Activated effector memory CD4-positive, alpha-beta T cell treated with Interleukin-2 at 50 U/mL for 16 hours (primary cell): ENCODE results near the gene TGFBR2.

Experiments
- DNase-seq: peaks from one replicate; pipeline ENCODE4 v3.0.0-alpha.2; 2020

Gene TGFBR2

DNA sequence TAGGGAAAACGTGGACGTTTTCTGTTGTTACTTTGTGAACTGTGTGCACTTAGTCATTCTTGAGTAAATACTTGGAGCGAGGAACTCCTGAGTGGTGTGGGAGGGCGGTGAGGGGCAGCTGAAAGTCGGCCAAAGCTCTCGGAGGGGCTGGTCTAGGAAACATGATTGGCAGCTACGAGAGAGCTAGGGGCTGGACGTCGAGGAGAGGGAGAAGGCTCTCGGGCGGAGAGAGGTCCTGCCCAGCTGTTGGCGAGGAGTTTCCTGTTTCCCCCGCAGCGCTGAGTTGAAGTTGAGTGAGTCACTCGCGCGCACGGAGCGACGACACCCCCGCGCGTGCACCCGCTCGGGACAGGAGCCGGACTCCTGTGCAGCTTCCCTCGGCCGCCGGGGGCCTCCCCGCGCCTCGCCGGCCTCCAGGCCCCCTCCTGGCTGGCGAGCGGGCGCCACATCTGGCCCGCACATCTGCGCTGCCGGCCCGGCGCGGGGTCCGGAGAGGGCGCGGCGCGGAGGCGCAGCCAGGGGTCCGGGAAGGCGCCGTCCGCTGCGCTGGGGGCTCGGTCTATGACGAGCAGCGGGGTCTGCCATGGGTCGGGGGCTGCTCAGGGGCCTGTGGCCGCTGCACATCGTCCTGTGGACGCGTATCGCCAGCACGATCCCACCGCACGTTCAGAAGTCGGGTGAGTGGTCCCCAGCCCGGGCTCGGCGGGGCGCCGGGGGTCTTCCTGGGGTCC is at the start of gene TGFBR2:
TSS of gene TGFBR2 (plus strand) at position 301 of the 731 bp plus-strand sequence. CDS start at position 584, 283 bp downstream.
- peak; percentile 73 for DNase-seq

DNA sequence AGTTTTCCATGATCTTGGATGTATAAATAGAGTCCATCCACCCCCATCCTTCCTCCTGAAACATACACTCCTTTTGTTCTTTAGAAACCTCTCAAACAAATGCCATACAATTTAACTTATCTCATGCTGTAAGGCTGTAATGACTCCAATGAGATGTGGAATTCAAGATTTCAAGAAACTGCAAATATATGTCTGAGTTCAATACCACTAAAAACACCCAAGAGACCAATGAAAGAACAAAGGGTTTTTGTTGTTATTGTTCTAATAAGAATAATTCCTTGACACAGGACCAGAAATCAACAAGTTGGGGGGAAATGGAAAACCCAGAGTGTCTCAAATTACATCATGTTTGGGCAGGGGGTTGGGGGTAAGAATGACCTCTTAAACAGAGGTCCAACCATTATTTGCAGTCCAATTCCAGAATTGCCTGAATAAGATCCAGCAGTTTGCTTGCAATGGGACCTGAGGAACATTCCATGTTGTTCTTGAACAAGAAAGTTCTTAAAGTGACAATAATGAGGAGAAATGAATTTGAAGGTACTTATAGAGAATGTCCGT is 48.6 kb upstream of the TGFBR2 start:
- no peak for DNase-seq

DNA sequence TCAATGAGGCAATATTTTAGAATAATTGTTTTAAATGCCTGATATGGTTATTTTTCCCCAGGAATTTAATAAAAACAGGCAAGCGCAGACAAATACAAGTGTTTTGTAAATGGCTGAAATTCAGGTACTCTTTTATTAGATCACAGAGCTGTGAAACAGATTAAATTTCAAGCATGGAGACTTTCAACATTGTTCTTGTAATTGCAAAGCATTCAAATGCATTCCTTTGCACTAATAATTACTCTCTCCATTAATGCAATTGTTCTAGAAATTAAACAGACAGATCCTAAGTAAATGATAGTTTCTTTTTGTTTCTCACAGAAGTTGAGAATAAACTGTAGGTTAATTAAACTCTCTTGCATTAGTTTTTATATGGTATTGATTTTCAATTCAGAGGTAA is 42.4 kb upstream of the TGFBR2 start:
- no peak for DNase-seq

DNA sequence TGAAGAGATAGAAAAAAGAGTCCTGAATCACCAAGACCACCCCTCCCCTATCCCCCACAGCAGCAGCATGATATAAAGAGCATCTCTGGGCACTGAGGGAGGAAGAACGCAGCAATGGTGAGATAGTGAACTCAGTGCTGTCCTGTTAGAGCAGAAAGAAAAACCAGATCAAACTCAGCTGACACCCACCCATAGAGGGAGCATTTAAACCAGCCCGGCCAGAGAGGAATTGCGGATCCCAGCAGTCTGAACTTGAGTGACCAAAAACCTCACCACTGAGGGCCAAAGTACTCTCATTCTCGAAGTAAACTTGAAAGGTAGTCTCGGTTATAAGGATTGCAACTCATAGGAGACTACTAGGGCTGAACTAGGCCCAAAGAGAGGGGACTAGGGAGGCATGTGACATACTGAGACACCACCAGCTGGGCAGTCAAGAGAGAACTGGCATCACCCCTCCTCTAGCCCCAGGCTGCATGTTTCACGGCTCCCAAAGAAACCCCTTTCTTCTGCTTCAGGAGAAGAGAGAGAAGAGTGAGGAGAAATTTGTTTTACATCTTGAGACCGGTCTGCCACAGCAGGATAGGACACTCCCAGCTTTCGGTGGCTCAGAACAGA is 39.2 kb upstream of the TGFBR2 start:
- DNase-seq: no peak

DNA sequence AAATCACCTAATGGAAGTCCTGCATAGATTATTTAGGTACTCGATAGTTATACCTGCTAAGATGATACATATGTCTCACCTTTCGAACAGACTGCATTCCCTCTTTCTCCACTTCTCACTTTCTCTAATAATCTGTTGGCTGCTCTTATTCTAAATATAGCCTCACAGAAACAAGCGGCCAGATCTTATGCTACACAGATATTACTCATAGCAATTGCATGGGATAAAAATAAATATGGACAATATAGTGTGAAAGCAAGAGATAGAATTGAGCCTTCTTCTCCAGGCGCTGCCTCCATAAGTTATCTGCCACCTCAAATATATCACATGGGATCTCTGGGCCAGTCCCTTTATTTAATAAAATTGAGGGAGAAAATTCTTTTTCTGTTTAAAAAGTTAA is 29.5 kb upstream of the TGFBR2 start:
- DNase-seq: no peak

DNA sequence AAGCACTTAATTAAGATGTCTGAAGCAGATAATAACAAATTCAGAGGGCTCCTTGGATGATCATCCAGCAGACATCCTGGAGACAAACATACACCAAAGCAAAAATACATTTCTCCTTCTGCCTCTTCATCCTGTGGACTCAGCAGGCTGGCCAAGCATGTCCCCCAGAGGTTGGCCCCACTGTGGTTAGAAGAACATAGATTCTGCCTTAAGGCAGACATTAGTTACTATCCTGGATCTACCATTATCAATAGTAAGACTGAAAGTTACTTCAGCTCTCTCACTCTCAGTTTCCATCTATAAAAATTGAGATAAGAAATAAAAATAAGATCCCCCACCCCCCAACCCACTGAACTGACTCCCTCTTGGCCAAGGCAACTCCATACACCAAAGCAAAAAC is 28.6 kb upstream of the TGFBR2 start:
- DNase-seq: no peak

DNA sequence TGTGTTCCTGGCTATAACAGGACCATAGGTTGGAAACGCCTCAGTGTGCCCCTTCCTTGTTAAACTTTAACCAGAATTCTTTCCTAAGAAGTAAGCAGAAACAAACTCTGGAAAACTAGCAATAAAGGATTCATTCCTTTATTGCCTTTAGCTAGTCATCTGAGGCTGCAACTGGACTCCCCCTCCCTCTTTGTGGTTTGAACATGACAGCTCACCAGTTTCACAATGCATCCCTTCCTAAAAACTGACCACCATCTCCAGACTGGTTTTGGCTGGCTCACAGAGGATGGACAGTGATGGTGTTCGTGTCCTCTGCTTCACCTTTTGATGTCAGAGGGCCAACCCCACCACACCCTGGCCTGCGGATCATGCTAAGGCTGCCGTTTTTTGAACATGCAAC is 27.9 kb upstream of the TGFBR2 start:
- DNase-seq: no peak

DNA sequence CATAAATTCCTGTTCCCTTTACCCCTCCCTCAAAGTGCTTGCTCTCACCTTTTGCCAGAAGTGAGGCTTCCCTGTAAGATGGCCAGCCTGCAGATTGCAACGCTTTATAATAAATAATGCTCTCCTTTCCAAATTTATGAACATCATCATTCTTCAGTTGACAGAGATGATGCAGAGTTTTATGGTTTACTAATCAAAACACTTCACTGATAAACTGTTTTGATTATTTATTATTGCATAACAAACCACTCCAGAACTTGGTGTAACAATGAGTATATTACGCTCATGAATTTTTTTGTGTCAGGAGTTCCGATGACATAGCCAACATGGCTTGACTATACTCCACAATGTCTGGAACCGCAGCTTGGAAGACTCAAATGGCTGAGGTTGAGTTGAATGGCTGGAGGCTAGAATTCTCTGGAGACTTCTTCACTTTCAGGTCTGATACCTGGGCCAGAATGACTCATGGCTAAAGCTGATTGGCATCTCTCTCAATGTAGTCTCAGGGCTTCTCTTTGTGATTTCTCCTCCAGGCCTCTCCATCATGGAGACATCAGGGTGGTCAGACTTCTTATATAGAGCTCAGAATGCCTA is 27.3 kb upstream of the TGFBR2 start:
- no peak for DNase-seq

DNA sequence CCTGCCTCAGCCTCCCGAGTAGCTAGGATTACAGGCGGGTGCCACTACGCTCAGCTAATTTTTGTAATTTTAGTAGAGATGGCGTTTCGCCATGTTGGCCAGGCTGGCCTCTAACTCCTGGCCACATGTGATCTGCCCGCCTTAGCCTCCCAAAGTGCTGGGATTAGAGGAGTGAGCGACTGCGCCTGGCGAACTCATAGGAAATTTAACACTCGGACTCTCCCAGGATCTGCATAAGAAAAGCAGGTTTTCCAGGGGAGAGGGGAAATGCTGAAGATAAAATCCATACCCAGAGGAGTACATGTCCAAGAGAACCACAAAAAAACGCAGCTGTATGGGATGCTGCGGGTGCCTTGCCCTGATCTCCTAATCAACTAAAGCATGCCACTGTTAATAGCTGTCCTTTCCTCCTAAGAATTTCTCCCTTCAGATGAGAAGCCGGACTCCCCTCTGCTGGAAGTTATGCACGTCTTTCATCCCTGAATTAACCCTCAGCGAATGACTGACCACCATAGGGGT is 25.3 kb upstream of the TGFBR2 start:
- no peak for DNase-seq

DNA sequence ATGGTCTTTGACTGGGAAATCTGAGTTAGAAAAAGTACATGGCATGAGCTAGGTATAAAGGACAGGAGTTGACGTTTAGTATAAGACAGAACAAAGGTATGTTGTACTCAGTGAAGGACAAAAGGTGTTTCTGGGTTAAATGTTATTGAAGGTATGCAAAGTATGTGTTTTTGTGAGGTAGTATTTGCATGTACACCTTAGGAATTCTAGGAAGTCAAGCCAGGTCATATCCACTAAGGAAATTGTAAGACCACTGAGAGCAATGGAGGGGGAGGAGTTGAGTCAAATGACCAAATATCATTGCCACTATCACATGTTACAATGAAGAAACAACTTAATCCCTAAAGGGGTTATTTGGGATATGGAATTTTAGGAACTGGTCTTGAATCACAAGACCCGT is 24.4 kb upstream of the TGFBR2 start:
- DNase-seq: no peak

DNA sequence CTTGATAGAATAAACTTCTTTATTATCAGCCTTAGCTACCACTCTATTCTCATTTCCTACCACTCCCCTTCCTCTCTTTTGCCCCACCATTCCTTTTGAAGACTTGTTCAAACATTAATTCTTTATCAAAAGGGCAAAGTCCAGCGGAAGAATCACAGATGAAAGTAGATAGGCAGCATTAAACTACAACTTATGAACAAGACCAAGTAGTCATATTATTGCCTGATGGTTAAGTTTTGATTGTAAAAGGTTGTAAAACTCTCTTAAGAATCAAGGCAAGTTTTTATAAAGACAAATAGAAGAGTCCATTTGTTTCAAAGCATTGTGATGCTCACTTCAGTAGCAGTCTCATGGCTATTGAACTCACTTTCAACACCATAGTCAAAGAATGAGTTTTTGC is 22.4 kb upstream of the TGFBR2 start:
- DNase-seq: no peak

DNA sequence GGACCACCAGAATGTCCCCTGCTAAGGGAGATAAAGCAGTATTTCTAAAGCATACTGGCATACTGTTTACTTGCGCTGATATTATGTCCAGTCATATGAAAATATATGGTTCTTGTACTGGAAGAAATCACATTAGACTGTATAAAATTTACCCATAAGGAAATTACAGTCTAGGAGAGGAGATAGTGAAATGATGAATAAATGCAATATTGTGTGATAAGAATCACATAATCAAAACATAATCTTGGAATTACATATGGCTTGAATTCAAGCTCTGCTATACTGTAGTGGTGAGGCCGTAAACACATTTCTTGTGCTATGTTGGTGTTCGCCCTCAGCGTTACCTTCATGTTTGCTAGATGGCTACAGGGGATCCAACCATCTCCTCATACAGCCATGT is 20.7 kb upstream of the TGFBR2 start:
- DNase-seq: no peak

DNA sequence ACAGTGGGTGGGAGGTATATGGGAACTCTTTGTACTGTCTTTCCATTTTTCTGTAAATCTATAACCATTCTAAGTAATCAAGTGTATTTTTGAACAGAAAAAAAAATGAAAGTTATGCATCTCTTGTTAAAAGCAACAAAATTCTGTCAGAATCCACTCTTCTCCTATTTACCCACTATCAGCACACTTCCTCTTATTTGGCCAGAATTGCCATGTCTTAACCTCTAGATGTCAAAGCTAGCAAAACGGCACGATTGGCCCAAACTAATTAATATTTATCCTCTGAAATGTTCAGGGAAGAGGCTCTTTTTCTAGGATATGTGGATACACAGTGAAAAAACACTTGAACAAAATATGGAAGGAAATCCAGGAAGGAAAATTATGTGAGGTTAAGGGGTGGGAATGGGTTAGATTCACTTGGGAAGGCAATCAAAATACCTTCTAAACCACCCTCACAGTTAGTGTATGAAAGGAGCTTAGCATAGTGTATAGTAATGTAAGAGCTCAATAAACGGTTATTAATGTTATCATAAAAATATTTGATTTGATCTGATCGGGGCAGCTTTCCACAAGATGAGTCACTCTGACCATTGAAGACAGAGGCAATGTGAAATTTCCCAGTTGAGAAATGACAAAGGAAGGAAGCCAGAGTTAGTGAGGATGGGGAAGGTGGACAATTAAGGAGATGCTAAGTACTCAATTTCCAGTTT is 20.1 kb upstream of the TGFBR2 start:
- no peak for DNase-seq

DNA sequence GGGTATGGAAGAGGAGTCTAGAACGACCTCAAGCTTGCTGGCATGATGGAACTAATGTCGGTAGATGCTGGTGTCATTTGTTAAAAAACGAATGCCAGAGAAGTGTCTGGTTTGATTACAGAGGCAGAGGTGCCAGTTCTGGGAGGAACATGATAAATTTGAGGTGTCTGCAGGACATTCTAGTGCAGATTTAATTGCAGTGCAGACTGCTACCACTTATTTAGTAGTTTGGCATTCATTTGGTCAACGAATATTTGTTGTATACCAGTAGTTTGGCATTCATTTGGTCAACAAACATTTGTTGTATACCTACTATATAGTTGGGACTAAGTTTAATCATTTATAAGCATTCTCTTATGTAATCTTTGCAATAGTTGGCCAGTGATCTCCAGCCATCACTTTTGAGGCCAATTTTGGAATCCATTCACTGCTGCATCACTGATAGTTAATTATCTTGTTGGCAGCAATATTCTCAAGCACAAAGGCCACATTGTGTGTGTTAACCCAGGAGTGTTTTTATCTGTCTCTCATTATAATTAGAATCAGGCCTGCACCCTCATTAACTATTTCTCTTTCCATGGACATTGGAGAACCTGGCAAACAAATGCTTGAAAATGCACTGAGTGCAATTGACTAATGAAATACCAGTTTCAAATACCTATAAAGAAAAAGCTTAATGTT is 19.5 kb upstream of the TGFBR2 start:
- DNase-seq: no peak

DNA sequence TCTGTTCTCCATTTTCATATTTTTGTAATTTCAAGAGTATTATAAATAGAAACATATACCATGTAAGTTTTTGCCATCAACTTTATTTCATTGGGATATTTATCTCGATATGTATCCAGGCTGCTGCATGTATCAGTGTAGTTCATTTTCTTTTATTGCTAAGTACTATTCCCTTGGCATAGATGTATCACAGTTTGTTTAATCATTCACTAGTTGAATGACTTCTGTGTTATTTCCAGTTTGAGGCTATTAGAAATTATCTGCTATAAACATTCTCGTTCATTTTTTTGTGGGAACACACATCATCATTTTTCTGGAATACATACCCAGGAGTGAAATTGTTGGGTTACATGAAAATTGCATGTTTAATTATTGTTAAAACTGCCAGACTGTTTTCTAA is 18.5 kb upstream of the TGFBR2 start:
- DNase-seq: no peak

DNA sequence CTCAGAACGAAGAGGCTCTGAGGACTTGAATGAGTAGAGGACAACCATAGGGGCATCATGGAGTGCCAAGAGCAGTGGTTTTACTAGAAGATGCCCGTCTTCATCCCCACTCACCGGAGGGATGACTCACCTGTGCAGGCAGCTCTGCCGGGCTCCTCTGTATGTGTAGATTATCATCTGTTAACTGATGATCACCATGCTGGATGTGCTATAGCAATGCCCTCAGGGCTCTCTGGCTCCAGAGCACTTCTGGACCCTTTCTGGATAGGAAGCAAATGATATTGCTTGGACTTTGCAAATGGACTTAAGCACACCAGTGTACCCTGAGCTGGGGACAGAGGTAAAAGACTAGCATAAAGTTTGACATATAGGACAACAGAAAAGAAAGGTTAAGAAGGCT is 10.2 kb upstream of the TGFBR2 start:
- no peak for DNase-seq

DNA sequence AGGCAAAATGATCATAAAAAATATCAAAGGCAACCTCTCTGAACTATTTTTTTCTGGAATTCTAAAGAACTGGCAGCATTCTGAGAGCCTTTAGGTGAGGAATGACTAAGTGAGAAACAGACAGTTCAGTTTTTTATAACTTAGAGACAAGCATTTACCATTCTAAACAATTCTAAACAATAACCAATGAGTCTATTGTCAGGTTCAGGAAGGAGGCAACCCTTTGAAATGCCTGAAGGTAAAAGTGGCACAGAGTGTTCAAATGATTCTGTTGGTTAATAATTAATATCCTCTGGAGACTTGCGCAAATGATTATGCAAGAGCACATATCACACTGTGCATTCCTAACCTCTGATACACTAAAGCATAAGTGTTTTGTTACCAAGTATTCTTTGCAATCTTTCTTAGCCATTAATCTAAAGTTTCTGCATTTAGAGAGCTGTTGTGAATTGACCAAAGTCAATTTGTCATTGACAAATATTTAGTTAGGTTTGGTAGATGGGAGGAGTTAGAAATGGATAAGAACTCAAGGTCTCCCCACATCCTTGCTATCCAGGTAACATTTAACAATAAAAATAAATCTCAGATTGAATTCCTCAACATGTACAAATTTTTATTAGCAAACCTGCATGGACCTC is 9.2 kb upstream of the TGFBR2 start:
- DNase-seq: no peak

DNA sequence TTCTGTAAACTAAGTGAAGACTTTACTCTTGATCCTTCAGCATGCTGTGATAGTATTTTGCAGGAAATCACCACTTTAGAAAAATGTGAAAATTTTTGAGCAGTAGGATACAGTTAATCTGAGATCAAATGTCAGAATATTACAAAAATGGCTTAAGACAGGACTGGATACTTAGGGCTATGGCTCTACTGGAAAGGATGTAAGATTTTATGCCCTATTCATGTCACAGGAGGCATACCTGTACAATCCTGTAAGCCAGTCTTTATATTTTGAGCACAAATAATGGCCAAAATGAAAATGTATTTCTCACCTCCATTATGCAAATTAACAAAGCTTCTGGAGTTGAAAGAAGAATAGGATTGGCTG is 8.6 kb upstream of the TGFBR2 start:
- no peak for DNase-seq

DNA sequence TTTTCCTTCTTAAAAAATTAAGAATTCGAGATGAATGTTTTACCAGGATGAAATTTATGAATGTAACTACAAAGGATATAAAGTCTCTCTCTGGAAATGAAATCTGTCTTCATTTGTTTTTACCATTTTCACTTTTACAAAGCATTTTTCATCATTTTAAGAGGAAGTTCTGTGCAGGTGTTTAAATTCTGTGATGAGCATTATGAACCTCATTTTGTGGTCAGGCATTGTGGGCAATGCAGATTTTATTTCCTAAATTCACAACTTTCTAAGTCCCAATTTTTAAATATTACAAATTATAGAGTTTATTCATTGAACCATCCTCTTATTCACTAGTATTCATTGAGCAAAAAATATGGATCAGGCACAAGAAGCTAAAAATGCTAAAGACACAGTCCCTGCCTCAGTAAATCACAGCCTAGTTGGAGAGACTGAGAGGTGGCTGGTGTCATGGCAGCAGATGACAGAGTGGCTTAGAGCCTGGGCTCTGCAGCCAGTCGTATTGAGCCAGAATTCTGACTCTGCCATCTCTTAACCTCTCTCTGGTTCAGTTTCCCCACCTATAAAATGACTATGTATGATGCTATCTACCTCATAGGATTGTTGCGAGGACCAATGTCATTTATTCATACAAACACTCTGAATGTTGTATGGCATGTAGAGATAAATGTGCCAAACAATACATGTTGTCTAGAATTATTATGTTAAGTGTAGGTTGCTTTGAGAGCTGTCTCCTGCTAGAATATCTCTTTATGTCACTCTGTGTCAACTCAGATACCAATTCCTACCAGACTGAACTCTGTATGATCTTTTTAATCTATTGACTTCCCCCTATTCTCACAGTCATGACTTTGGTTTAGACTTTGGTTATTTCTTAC is 7.5 kb upstream of the TGFBR2 start:
- no peak for DNase-seq

DNA sequence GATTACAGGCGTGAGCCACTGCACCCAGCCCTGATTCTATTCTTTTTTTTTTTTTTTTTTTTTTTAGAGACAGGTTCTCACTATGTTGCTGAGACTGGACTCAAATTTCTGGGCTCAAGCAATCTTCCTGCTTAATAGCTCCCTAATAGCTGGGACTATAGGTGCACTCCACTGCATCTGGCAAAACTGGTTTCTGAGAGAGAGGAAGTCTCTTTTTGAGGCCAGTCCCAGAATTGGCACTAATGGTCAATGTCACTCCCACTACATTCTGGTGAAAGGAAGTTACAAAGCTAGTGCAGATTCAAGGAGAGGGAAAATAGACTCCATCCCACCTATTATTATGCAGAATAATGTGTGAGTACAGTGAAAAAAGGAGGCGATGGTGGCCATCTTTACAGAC is 5.8 kb upstream of the TGFBR2 start:
- no peak for DNase-seq

DNA sequence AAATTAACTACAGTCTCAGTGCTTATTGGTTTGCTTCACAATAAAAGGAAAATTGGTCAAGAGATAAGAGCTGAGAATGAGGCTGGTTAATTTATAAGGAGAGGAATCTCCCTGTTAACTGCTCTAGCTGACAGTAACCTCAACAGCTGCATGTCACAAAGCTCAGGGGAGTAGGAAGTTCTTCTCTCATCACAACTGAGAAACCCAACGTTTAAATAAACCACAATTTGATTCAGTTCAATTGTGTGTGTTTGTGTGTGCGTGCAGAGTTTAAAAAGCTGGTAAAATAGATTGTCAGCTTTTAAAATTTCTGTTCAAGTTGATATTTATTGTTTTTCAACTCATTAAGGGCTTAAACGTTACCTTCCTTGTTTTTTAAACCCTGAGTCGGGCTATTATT is 3.5 kb upstream of the TGFBR2 start:
- DNase-seq: no peak
